Esophagus muscularis mucosa (tissue), 4 donors: ENCODE results near the gene C1orf21.

Experiments used
- EP300 ChIP-seq: sonication (generic); formaldehyde crosslinking; IDR thresholded peaks from one replicate; pipeline ENCODE4 v1.6.1; 2017; ENCODE audit warnings: antibody characterized with exemption
- POLR2A ChIP-seq: fragments of 450-650 bp; IDR thresholded peaks from one replicate; pipeline ENCODE4 v1.6.1; 2017; ENCODE audit warnings: antibody characterized with exemption, moderate library complexity, mild to moderate bottlenecking, low read depth
- POLR2AphosphoS5 ChIP-seq, 2 donors: sonication (generic); formaldehyde crosslinking; IDR thresholded peaks; one replicate each; pipeline ENCODE4 v1.6.1; 2017; ENCODE audit warnings: antibody characterized with exemption in 2 of 2
- TF ChIP-seq, protein P1 (sequence below), 3 experiments: fragments of 200-600 bp in 2 of 3; fragments of 450-650 bp in 1 of 3; sonication (generic) in 2 of 3; IDR thresholded peaks; one replicate each; pipeline ENCODE4 v1.5.1; 2017 to 2019; ENCODE audit warnings: antibody characterized with exemption in 3 of 3, mild to moderate bottlenecking in 2 of 3, moderate library complexity in 1 of 3

DNA sequence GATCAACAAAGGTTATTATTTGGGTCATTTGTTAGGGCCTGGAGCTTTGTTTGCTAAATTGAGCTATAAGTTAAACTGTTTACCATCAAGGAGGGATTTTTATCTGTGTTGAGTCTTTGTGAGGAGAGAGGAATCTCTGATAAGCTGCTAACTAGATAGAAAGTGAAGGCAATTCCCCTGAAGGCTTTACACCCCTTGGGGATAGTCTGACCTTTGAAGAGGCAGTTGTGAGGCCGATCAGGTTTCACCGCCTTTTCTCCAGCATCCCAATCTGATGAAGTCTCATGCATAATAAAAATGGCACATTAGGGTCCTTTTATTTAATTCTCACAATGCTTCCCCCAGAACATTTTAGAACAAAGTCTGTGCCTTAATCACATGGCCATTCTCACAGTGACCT, 21.8 kb downstream of the C1orf21 start:
- TF ChIP-seq POLR2AphosphoS5 (IDR thresholded peaks at IDR 0.05) (no peak), POLR2A (no peak), EP300 (no peak)
- TF ChIP-seq, protein P1, sequence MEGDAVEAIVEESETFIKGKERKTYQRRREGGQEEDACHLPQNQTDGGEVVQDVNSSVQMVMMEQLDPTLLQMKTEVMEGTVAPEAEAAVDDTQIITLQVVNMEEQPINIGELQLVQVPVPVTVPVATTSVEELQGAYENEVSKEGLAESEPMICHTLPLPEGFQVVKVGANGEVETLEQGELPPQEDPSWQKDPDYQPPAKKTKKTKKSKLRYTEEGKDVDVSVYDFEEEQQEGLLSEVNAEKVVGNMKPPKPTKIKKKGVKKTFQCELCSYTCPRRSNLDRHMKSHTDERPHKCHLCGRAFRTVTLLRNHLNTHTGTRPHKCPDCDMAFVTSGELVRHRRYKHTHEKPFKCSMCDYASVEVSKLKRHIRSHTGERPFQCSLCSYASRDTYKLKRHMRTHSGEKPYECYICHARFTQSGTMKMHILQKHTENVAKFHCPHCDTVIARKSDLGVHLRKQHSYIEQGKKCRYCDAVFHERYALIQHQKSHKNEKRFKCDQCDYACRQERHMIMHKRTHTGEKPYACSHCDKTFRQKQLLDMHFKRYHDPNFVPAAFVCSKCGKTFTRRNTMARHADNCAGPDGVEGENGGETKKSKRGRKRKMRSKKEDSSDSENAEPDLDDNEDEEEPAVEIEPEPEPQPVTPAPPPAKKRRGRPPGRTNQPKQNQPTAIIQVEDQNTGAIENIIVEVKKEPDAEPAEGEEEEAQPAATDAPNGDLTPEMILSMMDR (IDR thresholded peaks at IDR 0.05), result no peak
